Neural progenitor cell (in vitro differentiated cells): ENCODE results near the gene PRDM15.

ENCODE experiments used
- CTCF ChIP-seq: fragments of 200-600 bp; sonication (generic); IDR thresholded peaks from 2 replicates; pipeline ENCODE4 v1.5.1; 2017; ENCODE audit warnings: antibody characterized with exemption, mild to moderate bottlenecking
- EZH2 ChIP-seq: fragments of 200-600 bp; sonication (generic); IDR thresholded peaks from 2 replicates; pipeline ENCODE4 v1.6.1; 2017; ENCODE audit warnings: antibody characterized with exemption, mild to moderate bottlenecking, moderate library complexity

GRCh38 chr21:41834252-41834925 is 44.8 kb downstream of the PRDM15 start:
- no peak for TF ChIP-seq CTCF
- TF ChIP-seq EZH2: no peak
